Astrocyte (in vitro differentiated cells and primary cell): ENCODE measurements around the gene ZSCAN12.

Experiments
- EZH2 ChIP-seq: IDR thresholded peaks from 2 replicates; pipeline ENCODE4 v1.6.1; 2012; ENCODE audit warnings: mild to moderate bottlenecking, low read length, inconsistent platforms; ENCODE audit not compliant: insufficient read depth
- TF ChIP-seq, protein P1 (sequence below): IDR thresholded peaks from 2 replicates; pipeline ENCODE4 v1.5.1; 2011; ENCODE audit warnings: low read depth, mild to moderate bottlenecking, inconsistent platforms, low read length, moderate library complexity; ENCODE audit not compliant: insufficient read depth

DNA sequence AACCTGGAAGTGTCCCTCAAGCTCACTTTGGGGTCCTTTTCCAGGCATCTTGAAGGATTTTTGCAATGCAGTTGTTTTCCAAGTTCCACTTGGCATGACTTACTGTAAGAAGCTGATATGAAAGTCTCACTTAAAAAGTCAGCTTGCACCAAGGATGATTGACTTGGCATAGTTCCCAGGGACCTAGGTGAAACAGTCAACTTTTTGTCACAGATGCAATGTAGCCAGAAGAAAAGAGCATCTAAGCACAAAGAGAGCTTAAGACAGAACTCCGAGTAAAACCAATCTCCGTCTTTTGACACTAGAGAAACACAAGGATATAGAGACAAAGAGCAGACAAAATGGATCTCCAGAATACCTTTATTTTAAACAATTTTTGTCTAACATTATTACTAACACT is 2.6 kb upstream of the ZSCAN12 start:
- TF ChIP-seq, protein P1, sequence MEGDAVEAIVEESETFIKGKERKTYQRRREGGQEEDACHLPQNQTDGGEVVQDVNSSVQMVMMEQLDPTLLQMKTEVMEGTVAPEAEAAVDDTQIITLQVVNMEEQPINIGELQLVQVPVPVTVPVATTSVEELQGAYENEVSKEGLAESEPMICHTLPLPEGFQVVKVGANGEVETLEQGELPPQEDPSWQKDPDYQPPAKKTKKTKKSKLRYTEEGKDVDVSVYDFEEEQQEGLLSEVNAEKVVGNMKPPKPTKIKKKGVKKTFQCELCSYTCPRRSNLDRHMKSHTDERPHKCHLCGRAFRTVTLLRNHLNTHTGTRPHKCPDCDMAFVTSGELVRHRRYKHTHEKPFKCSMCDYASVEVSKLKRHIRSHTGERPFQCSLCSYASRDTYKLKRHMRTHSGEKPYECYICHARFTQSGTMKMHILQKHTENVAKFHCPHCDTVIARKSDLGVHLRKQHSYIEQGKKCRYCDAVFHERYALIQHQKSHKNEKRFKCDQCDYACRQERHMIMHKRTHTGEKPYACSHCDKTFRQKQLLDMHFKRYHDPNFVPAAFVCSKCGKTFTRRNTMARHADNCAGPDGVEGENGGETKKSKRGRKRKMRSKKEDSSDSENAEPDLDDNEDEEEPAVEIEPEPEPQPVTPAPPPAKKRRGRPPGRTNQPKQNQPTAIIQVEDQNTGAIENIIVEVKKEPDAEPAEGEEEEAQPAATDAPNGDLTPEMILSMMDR, result no peak
- no peak for TF ChIP-seq EZH2
